ENCODE data around the gene GIPC3.

DNA sequence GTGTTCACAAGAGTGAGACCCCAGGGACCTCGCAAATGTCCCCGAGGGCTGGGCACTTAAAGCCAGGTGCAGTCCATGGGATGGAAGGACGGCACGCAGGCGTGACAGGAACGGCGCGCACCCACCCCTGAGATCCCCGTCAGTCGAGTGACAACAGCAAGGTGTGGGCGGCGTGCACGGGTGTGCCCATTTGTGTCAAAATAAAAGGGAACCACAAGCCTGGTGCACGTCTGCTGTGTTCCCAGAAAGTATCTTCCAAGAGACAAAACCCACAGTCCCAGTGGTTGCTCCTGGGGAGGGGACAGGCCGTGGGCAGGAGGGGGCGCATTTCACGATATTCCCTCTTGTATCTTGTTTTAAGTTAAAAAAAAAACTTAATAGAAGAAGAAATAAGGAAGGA, 57.0 kb downstream of the GIPC3 start:
- no peak for TF ChIP-seq TAF1 (IDR thresholded peaks at IDR 0.05; ENCODE audit: borderline replicate concordance, insufficient read depth, low read length)
- TF ChIP-seq SIN3A (IDR thresholded peaks at IDR 0.05; ENCODE audit: borderline replicate concordance, insufficient read depth, low read length): no peak
- no peak for TF ChIP-seq POLR2AphosphoS5 (IDR thresholded peaks at IDR 0.05; ENCODE audit: low read depth, low read length)

Data from PFSK-1 (cell line).